Stimulated activated memory B cell treated with anti-CD40 and anti-IgM and Interleukin-4, amounts not matched to agents 10 μg/mL and 1 μg/mL and 100 μg/mL, for 72 hours (primary cell): ENCODE measurements around the gene SCCPDH.

Experiments used
- ATAC-seq: fragments of 150-1000 bp; cut with Tn5 transposase; 2 replicates; pipeline ENCODE4 v1.10.0; 2021
- H3K27ac Mint-ChIP-seq: one replicate; pipeline ENCODE4 v1.8.0; 2022; ENCODE audit warnings: mild to moderate bottlenecking, mixed read lengths
- H3K27me3 Mint-ChIP-seq: one replicate; pipeline ENCODE4 v1.8.0; 2022; ENCODE audit warnings: mixed read lengths
- H3K36me3 Mint-ChIP-seq: one replicate; pipeline ENCODE4 v1.8.0; 2022; ENCODE audit warnings: mixed read lengths
- H3K4me1 Mint-ChIP-seq: one replicate; pipeline ENCODE4 v1.8.0; 2022; ENCODE audit warnings: mixed read lengths
- H3K4me3 Mint-ChIP-seq: one replicate; pipeline ENCODE4 v1.8.0; 2022; ENCODE audit warnings: mild to moderate bottlenecking, moderate library complexity, mixed read lengths
- H3K9me3 Mint-ChIP-seq: one replicate; pipeline ENCODE4 v1.8.0; 2022; ENCODE audit warnings: mixed read lengths

SCCPDH gene

GRCh38 chr1:246782120-246782900 lies 58.1 kb downstream of the SCCPDH start:
- H3K27ac Mint-ChIP-seq, result no peak overlapping the region
- ATAC-seq, result no peak
- no peak overlapping the region for H3K4me3 Mint-ChIP-seq
- H3K9me3 Mint-ChIP-seq, result peaks cover 7% of the 10 kb centered on the region
- peaks cover 25% of the 10 kb centered on the region for H3K27me3 Mint-ChIP-seq
- H3K4me1 Mint-ChIP-seq, result peaks cover 9% of the 10 kb centered on the region
- peaks cover 25% of the 10 kb centered on the region for H3K36me3 Mint-ChIP-seq

- Mint-ChIP-seq H3K9me3 (peaks cover 7% of the 10 kb centered on the region), H3K27ac (no peak overlapping the region), H3K4me3 (peak overlapping the region; percentile 61), H3K36me3 (peaks cover 19% of the 10 kb centered on the region), H3K4me1 (peaks cover 14% of the 10 kb centered on the region), H3K27me3 (peaks cover 36% of the 10 kb centered on the region)
- ATAC-seq, result peak; percentile 71
Measured at GRCh38 chr1:246784621-246785493, 60.6 kb downstream of the SCCPDH start.

- H3K36me3 Mint-ChIP-seq, result peaks cover 15% of the 10 kb centered on the region
- H3K4me1 Mint-ChIP-seq, result peaks cover 14% of the 10 kb centered on the region
- H3K27ac Mint-ChIP-seq, result no peak overlapping the region
- H3K27me3 Mint-ChIP-seq, result peaks cover 43% of the 10 kb centered on the region
- peaks cover 7% of the 10 kb centered on the region for H3K9me3 Mint-ChIP-seq
- ATAC-seq, result peak; percentile 39
- H3K4me3 Mint-ChIP-seq, result no peak overlapping the region
Measured at GRCh38 chr1:246785494-246786111, 61.4 kb downstream of the SCCPDH start.

- Mint-ChIP-seq H3K4me3 (no peak overlapping the region), H3K4me1 (peaks cover 14% of the 10 kb centered on the region), H3K9me3 (peaks cover 7% of the 10 kb centered on the region), H3K27ac (no peak overlapping the region), H3K27me3 (peaks cover 54% of the 10 kb centered on the region), H3K36me3 (peaks cover 5% of the 10 kb centered on the region)
- ATAC-seq, result no peak
Measured at GRCh38 chr1:246786606-246787238, 62.5 kb downstream of the SCCPDH start.

- Mint-ChIP-seq H3K27ac (no peak overlapping the region), H3K9me3 (peaks cover 7% of the 10 kb centered on the region), H3K36me3 (peaks cover 5% of the 10 kb centered on the region), H3K27me3 (peaks cover 53% of the 10 kb centered on the region), H3K4me1 (peaks cover 14% of the 10 kb centered on the region), H3K4me3 (no peak overlapping the region)
- ATAC-seq, result no peak
Measured at GRCh38 chr1:246787781-246788513, 63.7 kb downstream of the SCCPDH start.

GRCh38 chr1:246788895-246789338 lies 64.7 kb downstream of the SCCPDH start:
- Mint-ChIP-seq H3K27me3 (peaks cover 51% of the 10 kb centered on the region), H3K36me3 (peaks cover 5% of the 10 kb centered on the region), H3K4me1 (peaks cover 14% of the 10 kb centered on the region), H3K27ac (no peak overlapping the region), H3K9me3 (peaks cover 7% of the 10 kb centered on the region), H3K4me3 (no peak overlapping the region)
- ATAC-seq, result no peak

GRCh38 chr1:246789454-246790339 lies 65.5 kb downstream of the SCCPDH start:
- ATAC-seq, result no peak
- Mint-ChIP-seq H3K4me1 (peaks cover 10% of the 10 kb centered on the region), H3K36me3 (peaks cover 5% of the 10 kb centered on the region), H3K27me3 (peaks cover 44% of the 10 kb centered on the region), H3K4me3 (no peak overlapping the region), H3K9me3 (peaks cover 7% of the 10 kb centered on the region), H3K27ac (no peak overlapping the region)

- peaks cover 5% of the 10 kb centered on the region for H3K9me3 Mint-ChIP-seq
- no peak for ATAC-seq
- H3K4me1 Mint-ChIP-seq, result peaks cover 5% of the 10 kb centered on the region
- no peak overlapping the region for H3K27ac Mint-ChIP-seq
- H3K4me3 Mint-ChIP-seq, result no peak overlapping the region
- peaks cover 5% of the 10 kb centered on the region for H3K36me3 Mint-ChIP-seq
- H3K27me3 Mint-ChIP-seq, result peaks cover 44% of the 10 kb centered on the region
Measured at GRCh38 chr1:246790364-246790763, 66.2 kb downstream of the SCCPDH start.

GRCh38 chr1:246790833-246791232 lies 66.6 kb downstream of the SCCPDH start:
- H3K27ac Mint-ChIP-seq, result no peak overlapping the region
- H3K4me3 Mint-ChIP-seq, result no peak overlapping the region
- H3K4me1 Mint-ChIP-seq, result peaks cover 5% of the 10 kb centered on the region
- no peak for ATAC-seq
- peaks cover under 1% of the 10 kb centered on the region for H3K9me3 Mint-ChIP-seq
- H3K27me3 Mint-ChIP-seq, result peaks cover 44% of the 10 kb centered on the region
- peaks cover 2% of the 10 kb centered on the region for H3K36me3 Mint-ChIP-seq

GRCh38 chr1:246791303-246791918 lies 67.2 kb downstream of the SCCPDH start:
- no peak for ATAC-seq
- H3K27ac Mint-ChIP-seq, result no peak overlapping the region
- no peak overlapping the region for H3K4me3 Mint-ChIP-seq
- peaks cover 44% of the 10 kb centered on the region for H3K27me3 Mint-ChIP-seq
- peaks cover 5% of the 10 kb centered on the region for H3K4me1 Mint-ChIP-seq
- H3K9me3 Mint-ChIP-seq, result no peaks in the 10 kb centered on the region
- H3K36me3 Mint-ChIP-seq, result no peaks in the 10 kb centered on the region

- Mint-ChIP-seq H3K36me3 (no peaks in the 10 kb centered on the region), H3K9me3 (no peaks in the 10 kb centered on the region), H3K4me3 (no peak overlapping the region), H3K4me1 (peaks cover 5% of the 10 kb centered on the region), H3K27me3 (peaks cover 44% of the 10 kb centered on the region), H3K27ac (no peak overlapping the region)
- no peak for ATAC-seq
Measured at GRCh38 chr1:246792603-246793002, 68.4 kb downstream of the SCCPDH start.

GRCh38 chr1:246793356-246793896 lies 69.2 kb downstream of the SCCPDH start:
- no peak for ATAC-seq

More at GRCh38 chr1:246793356-246793896, 69.2 kb downstream of the SCCPDH start:
- Mint-ChIP-seq H3K4me3 (no peak overlapping the region), H3K36me3 (no peaks in the 10 kb centered on the region), H3K27me3 (peaks cover 44% of the 10 kb centered on the region), H3K27ac (no peak overlapping the region), H3K9me3 (no peaks in the 10 kb centered on the region), H3K4me1 (peaks cover 5% of the 10 kb centered on the region)
